Keratinocyte (primary cell): Measurements from ENCODE around the gene DIO3. TPM values are rescaled to one million over a fixed set of nuclear protein-coding genes. Genes with fewer than 3 reads are reported as not detected.

Experiments
- DNase-seq: peaks from one replicate; pipeline ENCODE4 v3.0.0-alpha.2; 2011; ENCODE audit warnings: low read depth, missing footprints, low spot score
- FAIRE-seq: peaks from 2 replicates; lab custom pipeline; 2011; peaks lifted over from hg19 to GRCh38; lab: Jason Lieb, UNC
- H2AFZ ChIP-seq: 2 replicates; pipeline ENCODE4 v1.6.0; 2012; ENCODE audit warnings: low read length, control low read depth, inconsistent platforms; ENCODE audit not compliant: control insufficient read depth
- H3K27ac ChIP-seq: 2 replicates; pipeline ENCODE4 v1.5.1; 2011; ENCODE audit warnings: low read length; ENCODE audit not compliant: control insufficient read depth, insufficient read depth
- H3K27me3 ChIP-seq: 3 replicates; pipeline ENCODE4 v1.6.0; 2011; ENCODE audit warnings: low read length; ENCODE audit not compliant: control insufficient read depth, insufficient read depth; ENCODE audit errors: extremely low read depth
- H3K36me3 ChIP-seq, 2 experiments: 2 replicates in 1 of 2; 3 replicates in 1 of 2; pipeline ENCODE4 v1.5.1; 2011; ENCODE audit warnings: low read length in 2 of 2, mild to moderate bottlenecking in 1 of 2; ENCODE audit not compliant: control insufficient read depth in 2 of 2, insufficient read depth in 2 of 2; ENCODE audit errors: extremely low read depth in 1 of 2
- H3K4me1 ChIP-seq: 3 replicates; pipeline ENCODE4 v1.5.1; 2011; ENCODE audit warnings: low read length; ENCODE audit not compliant: control insufficient read depth, insufficient read depth; ENCODE audit errors: extremely low read depth
- H3K4me2 ChIP-seq: 3 replicates; pipeline ENCODE4 v1.6.0; 2011; ENCODE audit warnings: low read depth, low read length; ENCODE audit not compliant: control insufficient read depth, insufficient read depth; ENCODE audit errors: extremely low read depth
- H3K4me3 ChIP-seq, 3 experiments: fragments of 200-600 bp in 1 of 3; sonication (generic) in 1 of 3; 2 replicates in 2 of 3; 3 replicates in 1 of 3; pipeline ENCODE4 v1.5.1; 2011 to 2016; ENCODE audit warnings: low read length in 3 of 3, mild to moderate bottlenecking in 3 of 3, control low read depth in 2 of 3, inconsistent platforms in 1 of 3, low read depth in 1 of 3, mixed read lengths in 1 of 3, mixed run types in 1 of 3, moderate library complexity in 1 of 3; ENCODE audit not compliant: control insufficient read depth in 2 of 3, insufficient read depth in 2 of 3; ENCODE audit errors: extremely low read depth in 1 of 3
- H3K79me2 ChIP-seq: 2 replicates; pipeline ENCODE4 v1.6.0; 2012; ENCODE audit warnings: low read length; ENCODE audit not compliant: control insufficient read depth, insufficient read depth
- H3K9ac ChIP-seq: 3 replicates; pipeline ENCODE4 v1.6.0; 2011; ENCODE audit warnings: low read length; ENCODE audit not compliant: control insufficient read depth, insufficient read depth; ENCODE audit errors: extremely low read depth
- H3K9me1 ChIP-seq: 3 replicates; pipeline ENCODE4 v1.6.0; 2011; ENCODE audit warnings: low read length; ENCODE audit not compliant: control insufficient read depth, insufficient read depth; ENCODE audit errors: extremely low read depth
- H3K9me3 ChIP-seq: 2 replicates; pipeline ENCODE4 v1.5.1; 2012; ENCODE audit warnings: low read depth, low read length; ENCODE audit not compliant: control insufficient read depth
- H4K20me1 ChIP-seq: 3 replicates; pipeline ENCODE4 v1.6.0; 2011; ENCODE audit warnings: low read length; ENCODE audit not compliant: control insufficient read depth, insufficient read depth; ENCODE audit errors: extremely low read depth
- EZH2 ChIP-seq: IDR thresholded peaks from one replicate; pipeline ENCODE4 v1.6.1; 2012; ENCODE audit warnings: inconsistent platforms, mild to moderate bottlenecking, low read length, moderate library complexity
- dilution Hi-C: fragments of 300-500 bp; cut with MboI; formaldehyde crosslinking; loops from one replicate; pipeline ENCODE4 v1.7.0; 2020; ENCODE audit warnings: low sequenced_read_pairs; ENCODE audit not compliant: extremely low pct_ligation_motif_present
- polyA plus RNA-seq, 5 experiments: library from polyadenylated mRNA; depleted of rRNA in 3 of 5; stranded (reverse) in 3 of 5; stranded (forward) in 1 of 5; unstranded in 1 of 5; fragments of >200 nt; gene quantifications; 1 replicate in 1 of 5; 2 replicates in 3 of 5; 3 replicates in 1 of 5; pipeline versions ENCODE4 v1.2.1 to v1.2.3, GENCODE V29; 2011 to 2012; ENCODE audit warnings: missing spikeins in 2 of 5, low read depth in 1 of 5, low replicate concordance in 1 of 5
- TF ChIP-seq, protein P1 (sequence below), 3 experiments: IDR thresholded peaks in 1 of 3; conservative IDR thresholded peaks in 1 of 3; optimal IDR thresholded peaks in 1 of 3; 2 replicates in 2 of 3; 3 replicates in 1 of 3; pipeline versions ENCODE3 to v1.5.1; 2011; ENCODE audit warnings: low read length in 3 of 3, mild to moderate bottlenecking in 3 of 3, moderate library complexity in 2 of 3, control low read depth in 1 of 3, inconsistent platforms in 1 of 3; ENCODE audit not compliant: insufficient read depth in 2 of 3; ENCODE audit errors: extremely low read depth in 1 of 3

DIO3 gene
- polyA plus RNA-seq, 1 donor (not counting 4 experiments of a cell fraction or from before 2014, with no cell fraction given): not detected

DNA sequence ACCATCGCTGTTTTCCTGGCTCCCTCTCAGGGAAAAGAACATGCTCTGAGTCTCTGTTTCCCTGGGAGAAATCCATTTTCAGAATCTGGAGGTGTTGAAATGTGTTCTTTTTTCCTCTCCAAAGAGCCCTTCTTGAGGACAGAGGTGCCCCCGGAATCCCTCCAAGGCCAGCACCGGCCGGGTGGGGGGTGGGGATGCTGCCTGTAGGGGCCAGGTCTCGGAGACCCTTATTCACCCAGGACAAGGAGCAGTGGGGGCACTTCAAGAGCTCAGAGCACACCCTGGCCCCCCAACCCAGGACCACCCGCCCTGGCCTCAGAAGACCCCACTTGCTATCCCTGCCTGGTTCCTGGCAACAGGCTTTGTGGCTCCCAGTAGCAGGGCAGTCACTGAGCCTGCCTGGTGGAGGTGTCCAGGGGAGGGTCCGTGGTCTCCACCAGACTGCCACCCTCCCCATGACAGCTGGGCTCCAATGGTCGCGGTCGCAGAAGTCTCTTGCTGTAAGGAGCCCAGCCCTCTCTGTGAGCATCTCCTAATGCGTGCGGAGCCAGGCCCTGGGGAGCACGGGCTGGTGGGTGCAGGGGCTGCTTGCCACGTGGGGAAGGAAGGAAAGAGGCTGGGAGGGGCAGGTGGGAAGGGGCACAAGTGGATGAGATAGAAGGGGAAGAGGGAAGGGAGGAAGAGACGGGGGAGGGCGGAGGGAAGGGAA lies 13.2 kb upstream of the DIO3 start:
- H2AFZ ChIP-seq: no peak overlapping the region
- dilution Hi-C loops: no loop called here
- no peak for DNase-seq
- TF ChIP-seq EZH2: no peak
- TF ChIP-seq, protein P1, sequence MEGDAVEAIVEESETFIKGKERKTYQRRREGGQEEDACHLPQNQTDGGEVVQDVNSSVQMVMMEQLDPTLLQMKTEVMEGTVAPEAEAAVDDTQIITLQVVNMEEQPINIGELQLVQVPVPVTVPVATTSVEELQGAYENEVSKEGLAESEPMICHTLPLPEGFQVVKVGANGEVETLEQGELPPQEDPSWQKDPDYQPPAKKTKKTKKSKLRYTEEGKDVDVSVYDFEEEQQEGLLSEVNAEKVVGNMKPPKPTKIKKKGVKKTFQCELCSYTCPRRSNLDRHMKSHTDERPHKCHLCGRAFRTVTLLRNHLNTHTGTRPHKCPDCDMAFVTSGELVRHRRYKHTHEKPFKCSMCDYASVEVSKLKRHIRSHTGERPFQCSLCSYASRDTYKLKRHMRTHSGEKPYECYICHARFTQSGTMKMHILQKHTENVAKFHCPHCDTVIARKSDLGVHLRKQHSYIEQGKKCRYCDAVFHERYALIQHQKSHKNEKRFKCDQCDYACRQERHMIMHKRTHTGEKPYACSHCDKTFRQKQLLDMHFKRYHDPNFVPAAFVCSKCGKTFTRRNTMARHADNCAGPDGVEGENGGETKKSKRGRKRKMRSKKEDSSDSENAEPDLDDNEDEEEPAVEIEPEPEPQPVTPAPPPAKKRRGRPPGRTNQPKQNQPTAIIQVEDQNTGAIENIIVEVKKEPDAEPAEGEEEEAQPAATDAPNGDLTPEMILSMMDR (optimal IDR thresholded peaks at IDR 0.05 in 1 of 3, IDR thresholded peaks at IDR 0.05 in 1 of 3, conservative IDR thresholded peaks at IDR 0.05 in 1 of 3; ENCODE audit: extremely low read depth in 1 of 3, insufficient read depth in 2 of 3, low read length in 3 of 3): no peak
- no peak overlapping the region for H3K4me3 ChIP-seq
- no peaks in the 10 kb centered on the region for H4K20me1 ChIP-seq
- H3K36me3 ChIP-seq: no peaks in the 10 kb centered on the region
- peaks cover 3% of the 10 kb centered on the region for H3K9me3 ChIP-seq
- H3K79me2 ChIP-seq: no peaks in the 10 kb centered on the region
- no peak for FAIRE-seq
- no peak overlapping the region for H3K4me2 ChIP-seq
- no peaks in the 10 kb centered on the region for H3K4me1 ChIP-seq
- no peak overlapping the region for H3K9ac ChIP-seq
- no peaks in the 10 kb centered on the region for H3K9me1 ChIP-seq
- no peak overlapping the region for H3K27ac ChIP-seq
- H3K27me3 ChIP-seq: no peaks in the 10 kb centered on the region

DNA sequence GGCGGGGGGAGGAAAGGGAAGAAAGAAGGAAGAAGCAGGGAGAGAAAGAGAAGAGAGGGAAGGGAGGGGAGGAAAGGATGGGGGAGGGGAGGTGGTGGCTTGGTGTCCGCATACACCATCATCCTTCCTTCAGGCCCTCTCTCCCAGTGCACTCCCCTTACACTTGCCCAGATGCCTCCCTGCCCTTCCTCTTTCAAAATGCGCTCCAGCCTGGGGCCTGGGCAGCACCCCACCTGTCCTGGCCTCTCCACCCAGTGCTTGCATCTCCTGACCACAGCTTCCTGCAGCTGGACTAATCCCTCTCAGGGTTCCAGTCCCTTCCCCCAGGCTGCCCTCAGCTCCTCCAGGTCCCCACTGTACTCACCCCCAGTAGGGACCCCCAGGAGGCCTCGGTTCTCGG lies 12.6 kb upstream of the DIO3 start:
- DNase-seq: no peak
- dilution Hi-C loops: no loop called here
- Histone ChIP-seq H3K4me1 (no peaks in the 10 kb centered on the region), H3K4me2 (no peak overlapping the region), H3K27ac (no peak overlapping the region), H3K9ac (no peak overlapping the region), H3K9me3 (peaks cover 3% of the 10 kb centered on the region), H3K79me2 (no peaks in the 10 kb centered on the region), H3K27me3 (no peaks in the 10 kb centered on the region), H3K36me3 (no peaks in the 10 kb centered on the region), H3K9me1 (no peaks in the 10 kb centered on the region), H3K4me3 (no peak overlapping the region), H2AFZ (no peak overlapping the region), H4K20me1 (no peaks in the 10 kb centered on the region)
- FAIRE-seq: no peak
- no peak for TF ChIP-seq EZH2
- TF ChIP-seq, protein P1 (optimal IDR thresholded peaks at IDR 0.05 in 1 of 3, IDR thresholded peaks at IDR 0.05 in 1 of 3, conservative IDR thresholded peaks at IDR 0.05 in 1 of 3; ENCODE audit: extremely low read depth in 1 of 3, insufficient read depth in 2 of 3, low read length in 3 of 3): no peak
